ENCODE results near the gene NAT9.

NAT9 gene, protein sequence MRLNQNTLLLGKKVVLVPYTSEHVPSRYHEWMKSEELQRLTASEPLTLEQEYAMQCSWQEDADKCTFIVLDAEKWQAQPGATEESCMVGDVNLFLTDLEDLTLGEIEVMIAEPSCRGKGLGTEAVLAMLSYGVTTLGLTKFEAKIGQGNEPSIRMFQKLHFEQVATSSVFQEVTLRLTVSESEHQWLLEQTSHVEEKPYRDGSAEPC

DNA sequence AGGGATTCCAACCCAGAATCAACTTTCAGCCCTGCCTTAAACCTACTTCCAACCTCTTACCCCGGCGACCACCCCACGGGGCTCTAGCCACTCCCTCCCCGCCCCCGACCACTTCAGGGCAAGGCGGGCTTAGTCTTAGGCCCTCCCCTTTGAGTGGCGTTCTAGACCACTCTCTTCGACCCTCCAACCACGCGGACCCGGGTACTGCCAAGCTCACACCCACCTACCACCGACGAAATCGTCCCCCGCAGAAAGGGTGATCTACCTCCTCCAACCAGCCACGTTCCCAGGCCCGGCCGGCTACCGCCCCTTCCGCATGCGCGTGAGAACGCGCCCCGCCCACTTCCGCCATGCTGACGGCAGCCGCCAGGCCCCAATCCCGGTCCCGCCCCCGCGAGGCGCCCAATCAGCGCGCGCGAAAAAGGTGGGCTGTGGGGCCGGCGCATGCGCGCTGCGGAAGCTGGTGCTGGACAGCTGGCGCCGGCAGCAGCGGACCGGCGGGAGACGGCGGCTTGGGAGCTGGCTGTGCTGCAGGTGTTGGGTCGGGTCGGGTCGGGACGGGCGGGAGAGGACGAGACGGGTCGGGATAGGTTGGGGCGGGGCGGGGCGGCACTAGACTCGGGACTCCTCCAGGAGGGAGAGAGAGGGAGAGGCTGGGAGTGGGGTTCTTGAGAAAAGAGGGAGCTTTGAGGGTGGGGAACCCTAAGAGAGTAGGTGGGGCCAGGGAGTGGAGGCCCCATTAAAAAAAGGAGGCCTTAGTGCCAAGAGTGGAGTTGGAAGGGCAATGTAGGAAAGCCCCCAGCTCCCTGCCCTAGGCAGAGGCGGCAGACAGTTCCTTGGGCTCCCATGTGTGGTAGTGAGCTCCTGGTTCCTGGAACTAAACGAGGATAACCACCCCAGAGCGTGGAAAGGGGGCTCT lies at the start of gene NAT9:
NAT9 (minus strand) TSS at position 302 of the 919 bp plus-strand sequence. CDS start 647 bp downstream, outside the sequence.
- peak; percentile 62 for DNase-seq (ENCODE audit: low read depth, low spot score)

DNA sequence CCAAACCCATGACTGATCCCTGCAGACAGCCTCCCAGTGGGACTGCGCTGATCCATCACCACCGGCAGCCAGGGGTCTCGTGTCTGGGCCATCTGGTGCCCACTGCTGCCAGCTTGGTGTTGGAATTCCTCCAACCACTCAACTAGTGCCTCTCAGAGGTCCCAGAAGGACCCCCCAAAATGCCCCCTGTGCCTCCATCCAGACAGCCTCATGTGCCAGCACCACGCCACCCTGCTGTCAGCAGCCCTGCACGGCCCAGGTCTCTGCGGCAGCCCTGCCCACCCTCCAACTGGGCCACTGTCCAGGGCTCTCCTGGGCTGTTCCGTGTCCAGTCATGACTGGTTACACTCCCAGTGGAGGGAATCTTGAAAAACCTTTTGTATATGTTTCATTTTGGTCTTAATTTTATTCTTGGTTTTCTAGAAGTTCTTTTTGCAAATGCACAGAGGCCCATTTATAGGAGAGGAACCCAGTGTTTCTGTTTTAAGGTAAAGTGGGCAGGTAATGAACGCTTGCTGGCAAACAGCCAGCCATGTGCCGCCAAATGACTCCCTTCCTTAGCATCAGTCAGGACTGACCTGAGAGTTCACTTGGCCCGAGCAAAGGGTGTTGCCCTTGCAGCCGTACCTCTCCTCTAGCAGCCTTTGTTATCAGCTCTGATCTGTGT lies 48.9 kb upstream of the NAT9 start:
- DNase-seq (ENCODE audit: low read depth, low spot score) = no peak
- no peak overlapping the region for H3K27ac ChIP-seq

More for the DNA sequence above, at the start of gene NAT9:
- peak within 1 kb of the TSS; percentile 59 for H3K27ac ChIP-seq

DNA sequence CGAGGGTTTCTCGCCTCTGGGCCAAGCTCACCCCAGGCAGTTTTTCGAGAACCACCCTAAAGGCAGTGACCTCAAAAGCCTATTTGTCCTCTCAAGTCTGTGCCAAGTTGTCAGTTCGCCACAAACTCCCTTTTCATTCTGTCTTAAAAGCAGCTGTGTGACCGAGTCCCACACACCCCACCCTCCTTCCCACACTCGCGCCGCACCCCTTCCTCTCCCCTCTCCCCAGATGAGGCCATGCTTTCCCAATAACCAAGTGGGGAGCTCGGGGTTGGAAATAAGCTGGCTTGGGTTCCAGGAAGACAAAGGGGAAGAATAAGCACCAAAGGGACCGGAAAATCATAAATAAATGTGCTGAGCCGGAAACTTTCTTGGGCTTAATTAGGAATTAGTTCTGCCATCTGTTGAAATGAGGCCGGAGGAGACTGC lies 46.8 kb upstream of the NAT9 start:
- H3K27ac ChIP-seq = no peak overlapping the region
- no peak for DNase-seq (ENCODE audit: low read depth, low spot score)

DNA sequence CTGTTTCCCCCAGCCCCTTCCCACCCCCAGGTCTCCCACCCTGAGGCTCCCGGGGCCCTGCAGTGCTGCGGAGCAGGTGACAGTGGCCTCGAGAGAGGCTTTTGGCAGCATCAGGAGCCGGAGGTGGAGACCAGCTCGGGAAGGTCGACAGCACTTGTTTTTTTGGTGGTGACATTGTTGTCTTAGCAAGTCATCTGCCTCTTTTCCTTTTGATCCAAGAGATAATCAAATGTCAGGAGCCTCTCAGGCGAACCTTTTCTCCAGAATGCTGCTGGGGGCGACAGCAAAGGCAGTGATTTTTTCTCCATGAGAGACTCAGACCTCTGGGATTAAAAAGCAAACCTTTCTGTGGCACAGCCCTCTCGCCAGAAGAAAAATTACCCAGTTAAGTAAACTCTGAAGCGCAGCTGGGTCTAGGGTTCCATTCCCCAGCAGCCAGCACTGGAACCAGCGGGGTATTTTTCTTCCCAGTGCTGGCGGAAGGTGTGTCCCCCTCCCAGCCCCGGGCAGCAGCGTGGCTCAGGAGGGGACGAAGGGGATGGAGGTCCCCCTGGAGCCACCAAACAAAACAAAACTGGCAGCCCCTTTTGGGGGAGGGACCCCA lies 46.3 kb upstream of the NAT9 start:
- no peak overlapping the region for H3K27ac ChIP-seq
- DNase-seq (ENCODE audit: low read depth, low spot score) = no peak

DNA sequence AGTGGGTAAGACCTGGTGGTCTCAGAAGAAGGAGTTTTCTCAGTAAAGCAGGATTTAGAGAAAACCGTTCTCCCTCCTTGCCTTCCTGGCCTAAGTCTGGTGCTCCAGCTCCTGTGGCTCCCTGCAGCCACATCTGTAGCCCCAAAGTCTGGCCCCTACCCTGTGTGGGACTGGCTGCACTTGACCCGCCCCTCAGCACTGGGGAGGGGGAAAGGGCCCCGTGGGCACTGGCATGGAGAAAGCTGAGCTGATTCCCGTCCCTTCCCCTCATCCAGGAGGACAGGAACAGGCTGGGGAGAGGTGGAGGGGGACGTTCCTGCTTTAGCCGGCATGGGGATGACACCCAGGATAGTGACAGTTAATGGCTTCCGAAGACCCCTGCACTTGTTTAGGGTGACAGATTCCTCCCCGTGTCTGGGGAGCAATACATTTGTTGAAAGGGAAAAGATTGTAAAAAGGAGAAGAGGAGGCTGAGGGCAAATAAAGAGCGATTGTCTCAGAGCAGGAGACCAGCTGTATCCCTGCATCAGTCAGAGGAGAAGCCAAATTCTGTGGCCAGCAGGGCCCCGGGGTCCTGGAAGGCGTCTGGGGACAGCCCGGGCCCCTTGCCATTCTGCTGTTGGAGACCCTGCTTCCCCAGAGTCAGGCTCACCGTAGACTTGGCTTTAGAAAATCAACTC lies 45.6 kb upstream of the NAT9 start:
- DNase-seq (ENCODE audit: low read depth, low spot score) = no peak
- no peak overlapping the region for H3K27ac ChIP-seq

DNA sequence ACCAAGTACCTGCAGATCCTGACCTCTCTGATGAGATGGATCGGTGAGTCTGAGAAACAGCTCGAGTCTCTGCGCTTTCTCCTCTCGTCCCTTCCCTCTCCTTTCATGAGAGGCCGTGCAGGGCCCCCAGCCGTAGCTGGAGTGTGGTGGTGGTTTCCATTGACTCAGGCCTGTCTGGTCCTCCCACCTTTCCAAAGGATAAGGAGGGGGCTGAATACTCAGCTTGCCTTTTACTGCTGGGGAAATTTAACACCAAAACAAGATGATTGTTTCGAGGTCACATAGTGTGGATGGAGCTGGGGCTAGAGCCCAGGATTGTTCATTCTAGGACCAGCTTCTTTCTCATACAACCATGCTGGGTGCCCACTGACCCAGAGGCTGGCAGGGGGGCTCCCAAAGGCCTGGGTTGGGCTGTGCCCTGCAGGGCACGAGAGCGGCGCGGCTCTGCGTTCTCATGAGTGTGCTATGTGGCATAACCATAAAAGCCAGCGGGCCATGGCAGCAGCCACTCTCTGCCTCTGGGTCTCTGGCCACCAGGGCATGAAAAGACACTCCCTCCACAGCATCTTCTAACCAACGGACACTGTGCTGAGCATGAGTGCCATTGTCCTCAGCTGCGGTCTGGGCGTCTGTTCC lies 43.8 kb upstream of the NAT9 start:
- no peak overlapping the region for H3K27ac ChIP-seq
- no peak for DNase-seq (ENCODE audit: low read depth, low spot score)

DNA sequence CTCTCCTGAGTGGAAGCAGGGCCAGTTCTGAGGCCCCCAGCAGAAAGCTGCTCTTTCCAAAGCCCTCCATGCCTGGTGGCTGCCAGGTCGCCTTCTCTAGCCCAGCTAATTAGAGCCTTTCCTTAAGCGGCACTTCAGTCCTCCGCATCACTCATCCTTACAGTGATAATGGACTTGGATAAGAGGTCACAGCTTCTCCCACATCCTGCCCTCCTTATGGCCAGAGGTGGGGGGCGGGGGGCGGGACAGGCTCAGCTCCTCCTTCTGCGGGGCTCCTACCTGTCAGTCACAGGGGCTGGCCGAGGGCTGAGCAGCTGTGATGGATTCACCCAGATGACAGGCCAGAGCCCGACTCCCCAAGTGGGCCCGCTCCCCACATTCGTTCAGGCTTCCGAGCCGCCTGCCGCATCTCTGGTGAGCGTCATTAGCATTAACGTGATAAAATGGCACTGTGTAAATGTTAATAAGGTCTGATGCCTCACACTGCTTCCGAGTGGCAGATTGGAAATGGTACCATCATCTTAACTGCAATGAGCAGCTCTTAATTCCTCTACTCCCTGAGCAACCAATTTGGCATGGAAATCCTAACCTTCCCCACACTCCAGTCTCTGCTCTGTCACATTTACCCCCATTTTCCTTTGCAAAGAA lies 42.3 kb upstream of the NAT9 start:
- DNase-seq (ENCODE audit: low read depth, low spot score) = no peak
- no peak overlapping the region for H3K27ac ChIP-seq

DNA sequence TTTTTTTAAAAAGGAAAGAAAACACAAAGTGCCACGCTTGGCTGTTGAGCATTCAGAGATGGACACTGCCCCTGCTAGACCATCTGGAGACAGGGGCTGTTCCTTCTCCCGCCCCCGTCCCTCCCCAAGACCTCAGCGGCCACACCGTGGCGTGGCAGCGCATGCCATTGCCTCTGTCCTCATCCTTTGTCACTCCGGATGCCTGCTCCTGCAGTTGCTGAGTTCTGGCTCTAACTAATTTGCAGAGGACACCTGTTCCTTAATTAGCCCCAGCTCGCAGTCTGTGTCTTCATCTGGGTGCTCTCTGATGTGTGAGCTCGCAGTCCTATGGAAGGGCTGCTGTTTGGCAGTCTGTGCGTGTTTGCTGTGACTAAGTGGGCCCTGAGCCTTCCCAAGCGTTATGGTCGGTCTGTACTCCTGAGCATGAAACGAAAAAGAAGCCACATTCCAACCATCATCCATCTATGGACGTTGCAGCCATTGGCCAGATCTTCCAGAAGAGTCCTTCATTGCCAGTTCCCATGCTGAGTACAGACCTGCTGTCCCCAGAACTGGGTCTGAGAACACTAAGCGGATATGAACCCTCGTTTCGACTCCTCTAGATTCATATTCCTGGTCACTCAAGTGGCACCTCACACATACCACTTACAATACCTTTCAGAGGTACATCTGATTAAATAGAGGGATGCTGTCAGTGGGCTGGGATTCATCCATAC lies 40.9 kb upstream of the NAT9 start:
- no peak for DNase-seq (ENCODE audit: low read depth, low spot score)
- no peak overlapping the region for H3K27ac ChIP-seq

DNA sequence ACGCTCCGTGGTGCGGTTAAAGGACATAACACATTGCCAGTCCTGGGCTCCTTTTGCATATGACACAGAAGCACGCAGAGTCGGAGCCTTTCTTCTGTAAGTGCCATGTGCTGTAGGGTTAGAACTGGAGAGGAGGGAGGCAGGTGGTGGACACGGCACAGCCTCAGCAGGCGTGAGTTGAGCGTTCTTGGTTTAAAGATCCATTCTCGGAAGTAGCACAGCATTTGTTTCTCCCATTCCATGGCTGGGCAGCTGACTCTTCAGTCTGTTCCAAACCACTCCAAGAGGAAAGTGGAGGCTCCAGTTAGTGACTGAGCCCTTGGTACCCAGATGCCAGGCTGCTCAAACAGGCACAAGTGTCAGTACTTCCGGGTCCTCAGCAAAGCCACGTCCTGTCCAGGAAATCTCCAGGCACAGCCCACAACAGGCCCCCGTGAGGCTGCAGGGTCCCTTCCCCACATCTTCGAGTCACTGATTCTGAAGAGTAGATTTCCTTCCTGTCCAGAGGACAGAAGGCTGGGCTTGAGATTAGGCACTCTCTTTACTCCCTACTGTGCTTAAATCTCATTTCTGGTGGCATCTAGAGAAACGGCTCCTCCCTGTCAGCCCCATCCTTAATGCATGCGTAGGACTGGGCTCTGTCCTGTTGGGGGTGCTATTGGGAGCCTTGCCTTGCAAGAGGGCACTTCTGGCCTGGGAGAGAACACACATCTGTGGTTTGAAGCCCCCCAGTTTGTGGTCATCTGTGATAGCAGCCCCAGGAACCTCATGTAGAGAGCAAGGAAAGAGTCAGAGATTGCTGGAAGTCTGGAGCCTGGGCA lies 39.6 kb upstream of the NAT9 start:
- H3K27ac ChIP-seq = no peak overlapping the region
- no peak for DNase-seq (ENCODE audit: low read depth, low spot score)

DNA sequence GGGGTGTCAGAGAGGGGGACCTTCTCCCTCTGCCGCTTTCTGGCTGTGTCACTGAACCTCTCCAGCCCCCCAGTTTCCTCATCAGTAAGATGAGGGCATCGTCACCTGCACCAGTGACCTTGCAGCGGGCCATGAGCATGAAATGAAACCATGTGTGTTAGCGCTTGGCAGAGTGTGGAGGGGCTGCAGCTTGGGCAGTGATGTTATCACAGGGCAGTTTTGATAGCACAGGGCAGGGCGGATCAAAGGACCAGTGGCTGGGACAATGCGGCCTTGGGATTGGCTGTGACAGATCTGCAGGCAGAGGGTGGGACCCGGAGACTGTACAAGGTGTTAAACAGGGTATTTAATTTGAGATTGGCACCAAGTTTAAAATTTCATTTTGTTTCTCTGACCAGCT lies 38.9 kb upstream of the NAT9 start:
- no peak for DNase-seq (ENCODE audit: low read depth, low spot score)

DNA sequence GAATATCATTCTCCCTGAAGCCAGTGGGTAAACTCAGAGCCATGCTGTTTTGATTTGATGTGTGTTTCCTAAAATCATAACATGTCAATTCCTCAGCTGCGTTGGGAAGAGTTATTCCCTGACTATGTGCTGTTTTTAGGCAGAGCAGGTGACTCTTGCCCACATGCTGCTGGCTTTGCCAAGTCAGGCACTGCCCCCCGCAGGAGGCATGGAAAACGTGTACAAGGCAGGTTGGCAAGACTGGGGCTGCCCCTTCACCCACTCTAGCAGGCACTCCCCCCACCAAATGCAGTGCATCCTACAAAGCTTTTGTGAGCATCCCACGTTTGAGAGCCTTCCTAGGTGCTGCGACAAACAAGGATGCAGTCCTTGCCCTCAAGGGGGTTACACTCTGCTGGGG lies 38.3 kb upstream of the NAT9 start:
- no peak overlapping the region for H3K27ac ChIP-seq
- no peak for DNase-seq (ENCODE audit: low read depth, low spot score)

More for the DNA sequence above, 38.9 kb upstream of the NAT9 start:
- H3K27ac ChIP-seq = no peak overlapping the region

DNA sequence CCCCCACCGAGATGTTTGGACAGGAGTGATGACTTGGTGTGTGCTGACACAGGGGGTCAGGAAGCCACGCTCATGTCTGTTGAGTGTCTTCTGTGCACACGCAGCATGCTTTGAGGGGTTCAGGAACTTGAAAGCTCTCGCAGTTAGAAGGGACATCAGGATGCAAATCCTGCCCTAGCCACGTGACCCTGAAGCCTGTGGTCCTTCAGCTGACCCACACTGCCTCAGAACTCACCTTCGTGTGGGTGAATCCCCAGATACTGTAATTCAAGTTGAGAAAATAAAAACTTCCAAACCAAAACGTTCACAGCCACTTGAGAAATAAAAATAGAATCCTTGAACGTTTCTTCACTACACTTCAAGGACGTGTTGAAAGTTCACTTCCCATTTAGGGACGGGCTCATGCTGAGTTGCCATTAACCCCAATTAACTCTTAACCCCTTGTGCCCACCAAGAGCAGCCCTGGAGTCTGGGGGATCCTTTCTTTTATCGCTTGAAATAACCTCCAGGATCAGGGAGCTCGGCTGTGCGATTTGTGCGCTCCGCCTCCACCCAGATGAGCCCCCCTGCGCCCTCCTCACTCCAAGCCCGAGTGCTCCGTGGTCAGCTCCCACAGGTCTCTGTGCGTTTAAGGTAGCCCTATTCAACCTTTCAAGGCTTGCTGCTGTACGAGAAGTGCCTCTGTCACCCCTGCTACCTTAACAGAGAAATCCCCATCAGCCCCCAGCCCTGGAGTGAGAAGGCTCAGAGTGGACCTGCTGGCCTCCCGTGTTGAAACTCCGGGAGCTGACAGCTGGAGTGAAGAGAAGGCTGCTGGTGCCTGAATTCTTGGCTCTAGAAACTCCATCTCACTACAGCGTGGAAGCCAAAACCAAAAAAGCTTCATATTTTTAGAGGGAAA lies 36.2 kb upstream of the NAT9 start:
- no peak overlapping the region for H3K27ac ChIP-seq

DNA sequence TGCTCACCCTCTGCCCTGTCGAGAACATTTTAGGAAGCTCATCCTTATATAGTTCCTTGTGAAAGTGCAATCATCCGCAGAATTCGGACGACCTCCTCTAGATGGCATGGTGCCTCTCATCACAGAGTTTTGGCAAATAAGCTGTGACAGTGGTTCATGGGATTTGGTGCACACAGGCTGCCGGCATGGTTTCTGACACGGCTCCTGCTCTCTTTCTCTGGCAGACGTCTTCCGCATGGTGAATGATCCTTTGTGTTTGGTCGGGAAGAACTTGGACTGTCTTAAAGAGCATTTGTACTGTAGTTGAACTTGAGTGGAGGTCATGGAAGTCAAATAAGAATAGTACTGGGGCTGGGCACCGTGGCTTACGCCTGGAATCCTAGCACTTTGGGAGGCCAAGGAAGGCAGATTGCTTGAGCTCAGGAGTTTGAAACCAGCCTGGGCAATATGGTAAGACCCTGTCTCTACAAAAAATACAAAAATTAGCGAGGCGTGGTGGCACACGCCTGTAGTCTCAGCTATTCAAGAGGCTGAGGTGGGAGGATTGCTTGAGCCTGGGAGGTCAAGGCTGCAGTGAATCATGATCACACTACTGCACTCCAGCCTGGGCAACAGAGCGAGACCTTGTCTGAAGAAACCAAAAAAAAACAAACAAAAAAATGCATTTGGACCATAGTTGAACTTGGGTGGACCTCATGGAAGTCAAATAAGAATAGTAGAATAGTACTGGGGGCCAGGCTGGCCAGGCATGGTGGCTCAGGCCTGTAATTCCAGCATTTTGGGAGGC lies 34.7 kb upstream of the NAT9 start:
- H3K27ac ChIP-seq = no peak overlapping the region
- no peak for DNase-seq (ENCODE audit: low read depth, low spot score)

More for the DNA sequence above, 36.2 kb upstream of the NAT9 start:
- DNase-seq (ENCODE audit: low read depth, low spot score) = no peak

DNA sequence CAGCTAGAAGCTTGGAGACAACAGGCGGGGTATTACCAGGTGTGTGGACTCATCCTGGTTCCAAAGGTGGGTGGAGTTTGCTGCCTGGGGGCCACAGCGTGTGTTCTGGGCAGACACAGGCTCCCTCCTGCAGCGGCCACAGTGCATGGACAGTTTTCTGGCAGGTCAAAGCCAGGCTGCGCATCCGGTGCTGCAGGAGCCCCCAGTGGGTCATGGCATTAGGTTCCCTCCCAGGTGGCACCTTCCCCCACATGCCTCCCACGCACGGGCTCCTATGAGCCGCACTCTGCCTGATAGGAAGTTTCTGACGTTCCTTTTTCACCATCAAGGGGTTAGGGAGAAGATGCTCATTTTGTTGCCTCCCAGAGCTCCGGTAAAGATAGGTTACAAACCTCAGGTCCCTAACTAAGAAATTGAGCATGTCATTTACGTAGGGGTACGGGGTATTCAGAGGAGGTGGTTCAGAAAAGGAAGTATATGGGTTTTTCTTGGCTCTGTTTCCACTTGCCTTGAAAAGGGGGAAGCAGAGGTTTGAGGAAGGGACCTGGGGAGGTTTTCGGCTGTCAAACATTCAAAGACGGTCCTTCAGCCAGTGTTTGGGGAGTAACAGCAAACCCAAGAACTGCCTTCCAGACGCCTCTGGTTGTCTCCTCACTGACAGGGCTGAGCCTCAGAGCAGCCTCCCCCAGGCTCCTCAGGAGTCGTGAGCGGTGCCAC lies 32.7 kb upstream of the NAT9 start:
- no peak overlapping the region for H3K27ac ChIP-seq
- DNase-seq (ENCODE audit: low read depth, low spot score) = no peak

DNA sequence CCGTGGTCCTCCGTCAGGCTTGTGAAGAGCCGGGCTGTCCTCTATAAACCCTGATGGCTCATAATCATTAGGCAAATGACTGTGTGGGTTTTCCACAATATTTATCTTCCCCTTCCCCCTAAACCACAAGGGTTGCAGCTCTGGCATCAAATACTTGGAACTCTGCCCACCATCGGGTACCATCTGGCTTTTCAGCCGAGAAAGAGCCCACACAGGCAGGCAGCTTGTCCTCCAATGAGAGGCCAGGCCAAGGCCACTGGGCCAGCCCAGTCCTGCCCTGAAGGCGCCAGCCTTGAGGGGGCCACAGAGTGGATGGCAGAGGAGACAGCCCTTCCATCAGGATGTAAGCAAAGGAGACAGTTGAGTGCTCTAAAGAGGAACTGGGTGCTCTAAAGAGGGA lies 31.8 kb upstream of the NAT9 start:
- DNase-seq (ENCODE audit: low read depth, low spot score) = no peak
- no peak overlapping the region for H3K27ac ChIP-seq
